G401.6 (cell line): ENCODE data around the gene APOBEC3G.
"Not testable (repeated sequence)": the region's sequence is repeated elsewhere in the genome, so short reads cannot be mapped to it uniquely, and the experiment has no call there.

Experiments
- FAIRE-seq: peaks from 2 replicates; lab custom pipeline; 2012; peaks lifted over from hg19 to GRCh38; lab: Jason Lieb, UNC

The APOBEC3G gene

DNA sequence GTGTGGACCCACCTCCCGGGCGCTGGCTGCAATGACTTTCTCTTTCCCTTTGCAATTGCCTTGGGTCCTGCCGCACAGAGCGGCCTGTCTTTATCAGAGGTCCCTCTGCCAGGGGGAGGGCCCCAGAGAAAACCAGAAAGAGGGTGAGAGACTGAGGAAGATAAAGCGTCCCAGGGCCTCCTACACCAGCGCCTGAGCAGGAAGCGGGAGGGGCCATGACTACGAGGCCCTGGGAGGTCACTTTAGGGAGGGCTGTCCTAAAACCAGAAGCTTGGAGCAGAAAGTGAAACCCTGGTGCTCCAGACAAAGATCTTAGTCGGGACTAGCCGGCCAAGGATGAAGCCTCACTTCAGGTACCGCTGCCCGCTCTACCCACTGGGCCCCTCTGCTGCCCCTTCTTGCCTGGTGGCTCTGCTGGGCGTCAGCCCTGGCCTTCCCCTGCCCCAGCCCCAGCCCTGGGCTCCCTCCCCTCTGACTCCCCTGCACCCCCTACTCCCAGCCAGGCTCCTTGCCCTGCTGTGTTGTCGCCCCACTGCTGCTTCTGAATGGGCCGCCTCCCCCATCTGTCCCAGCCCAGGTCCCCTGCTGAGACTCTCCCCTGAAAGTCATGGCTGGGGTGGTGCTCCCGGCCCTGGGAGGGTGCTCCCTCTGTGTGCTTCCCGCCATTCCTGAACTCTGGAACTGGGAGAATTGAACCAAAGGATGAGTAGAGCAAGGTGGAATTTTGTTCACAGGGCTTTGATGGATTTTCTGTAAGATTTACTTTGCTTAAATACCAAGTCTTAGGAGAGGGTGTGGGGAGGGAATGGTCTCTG, at the start of gene APOBEC3G:
Gene APOBEC3G, plus strand, starts transcription at position 250 of the 815 bp plus-strand sequence. Its CDS starts 87 bp downstream, at position 337.
- not testable (repeated sequence) for FAIRE-seq

DNA sequence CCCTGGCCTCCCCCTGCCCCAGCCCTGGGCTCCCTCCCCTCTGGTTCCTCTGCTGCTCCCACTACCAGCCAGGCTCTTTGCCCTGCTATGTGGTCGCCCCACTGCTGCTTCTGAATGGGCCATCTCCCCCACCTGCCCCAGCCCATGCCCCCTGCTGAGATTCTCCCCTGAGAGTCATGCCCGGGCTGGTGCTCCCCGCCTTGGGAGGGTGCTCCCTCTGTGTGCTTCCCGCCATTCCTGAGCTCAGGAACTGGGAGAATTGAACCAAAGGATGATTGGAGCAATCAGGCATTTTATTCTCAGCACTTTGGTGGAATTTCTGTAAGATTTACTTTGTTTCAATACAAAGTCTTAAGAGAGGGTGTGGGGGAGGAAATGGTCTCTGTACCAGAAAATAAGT, 49.4 kb upstream of the APOBEC3G start:
- FAIRE-seq: no peak

DNA sequence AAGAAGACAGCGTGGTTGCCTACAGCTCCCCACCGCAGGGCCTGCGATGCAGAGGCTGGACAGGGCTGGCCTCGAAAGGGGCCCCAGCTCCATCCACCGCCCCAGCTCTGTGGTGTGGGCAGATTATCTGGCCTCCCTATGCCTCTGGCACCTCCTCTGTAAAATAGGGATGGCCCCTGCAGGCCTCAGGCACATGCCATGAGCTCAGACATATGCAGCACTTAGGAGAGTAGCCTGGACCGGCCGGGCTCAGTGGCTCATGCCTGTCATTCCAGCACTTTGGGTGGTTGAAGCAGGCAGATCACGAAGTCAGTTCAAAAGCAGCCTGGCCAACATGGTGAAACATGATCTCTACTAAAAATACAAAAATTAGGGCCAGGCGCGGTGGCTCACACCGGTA, 48.8 kb upstream of the APOBEC3G start:
- FAIRE-seq: no peak

- FAIRE-seq: no peak
Measured at GRCh38 chr22:39029227-39029626, 47.8 kb upstream of the APOBEC3G start.

DNA sequence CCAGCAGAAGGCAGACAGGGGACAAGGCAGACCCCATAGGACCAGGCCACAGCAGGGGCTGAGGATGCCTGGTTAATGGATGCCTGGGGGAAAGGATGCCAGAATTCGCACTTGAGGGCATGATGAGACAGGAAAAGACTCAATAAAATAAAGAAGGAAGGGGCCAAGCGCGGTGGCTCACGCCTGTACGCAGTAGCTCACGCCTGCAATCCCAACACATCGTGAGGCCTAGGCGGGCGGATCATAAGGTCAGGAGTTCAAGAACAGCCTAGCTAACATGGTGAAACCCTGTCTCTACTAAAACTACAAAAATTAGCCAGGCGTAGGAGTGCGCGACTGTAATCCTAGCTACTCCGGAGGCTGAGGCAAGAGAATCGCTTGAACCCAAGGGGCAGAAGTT, 46.4 kb upstream of the APOBEC3G start:
- FAIRE-seq: no peak

- FAIRE-seq: not testable (repeated sequence)
Measured at GRCh38 chr22:39031434-39032295, 45.4 kb upstream of the APOBEC3G start.

DNA sequence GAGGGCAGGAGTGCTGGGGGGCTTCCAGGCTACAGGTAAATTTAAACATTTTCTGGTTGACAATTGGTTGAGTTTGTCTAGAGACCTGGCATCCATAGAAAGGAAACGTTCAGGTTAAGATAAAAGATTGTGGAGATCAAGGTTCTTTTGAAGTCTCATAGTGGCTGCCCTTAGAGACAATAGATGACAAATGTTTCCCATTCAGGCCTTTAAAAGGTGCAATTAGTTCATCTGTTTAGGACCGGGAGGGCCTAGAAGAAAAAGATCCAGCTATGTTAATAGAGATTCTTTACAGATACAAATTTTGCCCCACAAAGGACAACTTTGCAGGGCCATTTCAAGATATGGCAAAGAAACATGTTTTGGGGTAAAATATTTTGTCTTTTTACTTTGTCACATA, 40.0 kb upstream of the APOBEC3G start:
- not testable (repeated sequence) for FAIRE-seq

GRCh38 chr22:39039306-39040126, 37.6 kb upstream of the APOBEC3G start:
- no peak for FAIRE-seq

GRCh38 chr22:39040155-39040537, 36.9 kb upstream of the APOBEC3G start:
- FAIRE-seq: not testable (repeated sequence)

GRCh38 chr22:39040538-39041296, 36.4 kb upstream of the APOBEC3G start, which contains the start of gene APOBEC3F:
TSS of gene APOBEC3F (plus strand) at chr22:39040864. CDS start at chr22:39040961, 97 bp downstream.
- FAIRE-seq: peak; percentile 72

GRCh38 chr22:39041908-39042307, 35.2 kb upstream of the APOBEC3G start:
- no peak for FAIRE-seq

DNA sequence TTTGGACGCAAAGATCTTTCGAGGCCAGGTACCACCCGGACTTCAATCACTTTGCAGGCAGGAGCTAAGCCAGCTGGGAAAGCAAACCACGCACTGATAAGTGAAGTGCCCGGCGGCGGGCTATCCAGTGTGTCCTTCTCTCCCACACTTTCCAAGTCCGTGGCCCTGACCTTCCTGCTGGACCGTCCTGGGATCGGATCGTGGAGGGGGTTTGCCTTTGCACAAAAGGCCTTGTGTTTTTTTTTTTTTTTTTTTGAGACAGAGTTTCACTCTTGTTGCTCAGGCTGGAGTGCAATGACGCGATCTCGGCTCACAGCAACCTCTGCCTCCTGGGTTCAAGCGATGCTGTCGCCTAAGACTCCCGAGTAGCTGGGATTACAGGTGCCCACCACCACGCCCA, 34.0 kb upstream of the APOBEC3G start:
- not testable (repeated sequence) for FAIRE-seq

DNA sequence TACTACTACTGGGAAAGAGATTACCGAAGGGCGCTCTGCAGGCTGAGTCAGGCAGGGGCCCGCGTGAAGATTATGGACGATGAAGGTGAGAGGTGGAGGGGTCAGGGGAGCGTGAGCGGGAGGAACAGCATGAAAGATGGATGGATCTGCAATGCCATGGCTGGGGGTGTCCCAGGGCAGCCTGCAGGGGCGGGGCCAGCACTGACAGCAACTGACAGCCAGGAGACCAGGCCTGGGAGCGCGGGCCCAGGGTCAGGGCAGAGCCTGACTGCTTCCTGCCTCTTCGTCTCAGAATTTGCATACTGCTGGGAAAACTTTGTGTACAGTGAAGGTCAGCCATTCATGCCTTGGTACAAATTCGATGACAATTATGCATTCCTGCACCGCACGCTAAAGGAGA, 31.9 kb upstream of the APOBEC3G start:
- FAIRE-seq: not testable (repeated sequence)

- not testable (repeated sequence) for FAIRE-seq
Measured at GRCh38 chr22:39049486-39049885, 27.6 kb upstream of the APOBEC3G start.

DNA sequence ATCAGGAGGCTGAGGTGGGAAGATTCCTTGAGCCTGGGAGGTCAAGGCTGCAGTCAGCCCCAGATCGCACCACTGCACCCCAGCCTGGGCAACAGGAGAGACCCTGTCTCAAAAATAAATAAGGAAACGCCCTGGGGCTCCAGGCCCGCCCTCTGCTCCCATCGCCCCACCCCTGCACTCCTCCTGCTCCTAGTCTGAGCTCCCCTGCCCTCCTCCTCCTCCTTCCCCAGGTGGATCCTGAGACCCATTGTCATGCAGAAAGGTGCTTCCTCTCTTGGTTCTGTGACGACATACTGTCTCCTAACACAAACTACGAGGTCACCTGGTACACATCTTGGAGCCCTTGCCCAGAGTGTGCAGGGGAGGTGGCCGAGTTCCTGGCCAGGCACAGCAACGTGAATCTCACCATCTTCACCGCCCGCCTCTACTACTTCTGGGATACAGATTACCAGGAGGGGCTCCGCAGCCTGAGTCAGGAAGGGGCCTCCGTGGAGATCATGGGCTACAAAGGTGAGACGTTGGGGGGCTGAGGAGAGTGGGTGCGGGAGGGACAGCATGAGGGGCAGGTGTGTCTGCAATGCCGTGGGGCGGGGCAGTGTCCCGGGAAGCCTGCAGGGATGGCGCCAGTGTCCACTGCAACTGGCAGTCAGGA, 25.1 kb upstream of the APOBEC3G start:
- not testable (repeated sequence) for FAIRE-seq

- FAIRE-seq: no peak
Measured at GRCh38 chr22:39055658-39056057, 21.4 kb upstream of the APOBEC3G start.

DNA sequence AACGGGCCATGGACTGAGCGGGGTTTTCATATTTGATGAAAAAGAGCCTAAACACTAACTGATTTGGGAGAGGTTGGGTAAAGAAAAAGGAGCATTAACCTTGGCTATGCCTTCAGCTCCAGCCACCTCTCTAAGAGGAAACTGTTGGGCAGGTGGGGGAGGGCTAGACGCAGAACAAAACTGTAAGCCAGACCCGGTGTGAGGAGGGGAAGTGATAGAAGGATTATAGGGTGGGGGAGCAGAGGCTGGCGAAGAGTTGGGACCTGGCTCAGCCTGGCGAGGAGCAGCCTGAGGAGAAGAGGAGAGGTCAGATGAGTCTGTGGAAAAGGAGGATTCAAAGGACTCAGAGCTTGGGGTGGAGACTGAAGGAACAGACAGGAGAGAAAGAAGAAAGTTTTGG, 15.8 kb upstream of the APOBEC3G start:
- FAIRE-seq: not testable (repeated sequence)

DNA sequence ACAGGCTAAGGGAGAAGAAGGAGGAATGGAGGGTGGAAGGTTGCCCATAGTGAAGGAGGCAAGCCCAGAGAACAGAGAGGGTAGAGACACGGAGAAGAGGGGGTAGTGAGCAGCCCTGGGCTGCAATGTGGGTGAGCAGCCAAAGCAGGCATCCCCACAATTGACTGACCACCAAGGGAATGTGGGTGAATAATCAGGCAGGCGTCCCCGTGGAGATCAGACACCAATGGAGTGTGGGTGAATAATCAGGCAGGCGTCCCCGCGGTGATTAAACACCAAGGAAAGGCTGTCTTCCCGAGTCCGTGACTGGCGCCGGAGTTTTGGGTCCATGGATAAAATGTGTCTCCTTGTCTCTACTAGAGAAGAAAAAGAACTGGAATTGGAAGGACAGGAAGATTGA, 15.1 kb upstream of the APOBEC3G start:
- FAIRE-seq: not testable (repeated sequence)

- FAIRE-seq: not testable (repeated sequence)
Measured at GRCh38 chr22:39063904-39064303, 13.2 kb upstream of the APOBEC3G start.

- not testable (repeated sequence) for FAIRE-seq
Measured at GRCh38 chr22:39066442-39067276, 10.4 kb upstream of the APOBEC3G start.
